Measurements from ENCODE around the gene POLR3E. TPM values are rescaled to one million over a fixed set of nuclear protein-coding genes. Genes with fewer than 3 reads are reported as not detected.

The POLR3E gene
- total RNA-seq, 1 experiment from 2014 or later, result 70.8 TPM

- Mint-ChIP-seq H3K27ac (ENCODE audit: unreplicated experiment) (no peak overlapping the region), H3K27me3 (ENCODE audit: insufficient read depth, unreplicated experiment) (no peaks in the 10 kb centered on the region), H3K4me1 (ENCODE audit: low read depth, unreplicated experiment) (no peaks in the 10 kb centered on the region), H3K4me3 (ENCODE audit: unreplicated experiment) (no peak overlapping the region), H3K9me3 (ENCODE audit: unreplicated experiment) (no peaks in the 10 kb centered on the region), H3K36me3 (ENCODE audit: insufficient read depth, unreplicated experiment) (peaks cover 41% of the 10 kb centered on the region)
- H3K9me3 ChIP-seq, result no peaks in the 10 kb centered on the region
- no TSS peak for BruUV-seq (replicated peaks)
- H3K27me3 ChIP-seq (replicated peaks; ENCODE audit: control insufficient read depth, insufficient read depth, low read length), result no peaks in the 10 kb centered on the region
- peaks cover 5% of the 10 kb centered on the region for H3K36me3 ChIP-seq (ENCODE audit: control insufficient read depth, insufficient read depth, low read length)
- TF ChIP-seq CTCF (IDR thresholded peaks at IDR 0.05; ENCODE audit: insufficient read depth in 1 of 2, low read depth in 1 of 2, low read length in 1 of 2, severe bottlenecking in 1 of 2, unreplicated experiment in 1 of 2), result no peak
- peak in 1 of 2 experiments; percentile 8 for DNase-seq
- POLR2A ChIA-PET, result no interaction called here
- no peaks in the 10 kb centered on the region for H3K4me1 ChIP-seq
- CTCF ChIA-PET, result no interaction called here
- intact Hi-C loops (cut with micrococcal nuclease; ENCODE audit: unreplicated experiment), result no loop called here
- H3K4me3 ChIP-seq (ENCODE audit: low read depth, low read length), result no peak overlapping the region
Observed at GRCh38 chr16:22252317-22252716, 44.9 kb upstream of the POLR3E start.

GRCh38 chr16:22253272-22253671, 43.9 kb upstream of the POLR3E start:
- CTCF ChIA-PET, result no interaction called here
- POLR2A ChIA-PET, result no interaction called here
- H3K4me3 Mint-ChIP-seq (ENCODE audit: unreplicated experiment), result no peak overlapping the region
- Histone ChIP-seq H3K4me1 (no peaks in the 10 kb centered on the region), H3K9me3 (no peaks in the 10 kb centered on the region), H3K4me3 (ENCODE audit: low read depth, low read length) (no peak overlapping the region), H3K36me3 (ENCODE audit: control insufficient read depth, insufficient read depth, low read length) (peaks cover 5% of the 10 kb centered on the region), H3K27me3 (replicated peaks; ENCODE audit: control insufficient read depth, insufficient read depth, low read length) (no peaks in the 10 kb centered on the region)
- no peaks in the 10 kb centered on the region for H3K9me3 Mint-ChIP-seq (ENCODE audit: unreplicated experiment)
- no peak for TF ChIP-seq CTCF (IDR thresholded peaks at IDR 0.05; ENCODE audit: insufficient read depth in 1 of 2, low read depth in 1 of 2, low read length in 1 of 2, severe bottlenecking in 1 of 2, unreplicated experiment in 1 of 2)
- DNase-seq, result no peak
- intact Hi-C loops (cut with micrococcal nuclease; ENCODE audit: unreplicated experiment), result no loop called here
- H3K36me3 Mint-ChIP-seq (ENCODE audit: insufficient read depth, unreplicated experiment), result peaks cover 48% of the 10 kb centered on the region
- no peaks in the 10 kb centered on the region for H3K4me1 Mint-ChIP-seq (ENCODE audit: low read depth, unreplicated experiment)
- BruUV-seq (replicated peaks), result no TSS peak
- H3K27ac Mint-ChIP-seq (ENCODE audit: unreplicated experiment), result no peak overlapping the region
- no peaks in the 10 kb centered on the region for H3K27me3 Mint-ChIP-seq (ENCODE audit: insufficient read depth, unreplicated experiment)

- Histone ChIP-seq H3K4me1 (no peaks in the 10 kb centered on the region), H3K9me3 (no peaks in the 10 kb centered on the region), H3K4me3 (ENCODE audit: low read depth, low read length) (no peak overlapping the region), H3K27me3 (replicated peaks; ENCODE audit: control insufficient read depth, insufficient read depth, low read length) (no peaks in the 10 kb centered on the region), H3K36me3 (ENCODE audit: control insufficient read depth, insufficient read depth, low read length) (peaks cover 6% of the 10 kb centered on the region)
- no peak for DNase-seq
- H3K27me3 Mint-ChIP-seq (ENCODE audit: insufficient read depth, unreplicated experiment), result no peaks in the 10 kb centered on the region
- no peak overlapping the region for H3K4me3 Mint-ChIP-seq (ENCODE audit: unreplicated experiment)
- ChIA-PET POLR2A (no interaction called here), CTCF (no interaction called here)
- H3K4me1 Mint-ChIP-seq (ENCODE audit: low read depth, unreplicated experiment), result no peaks in the 10 kb centered on the region
- H3K9me3 Mint-ChIP-seq (ENCODE audit: unreplicated experiment), result no peaks in the 10 kb centered on the region
- peaks cover 63% of the 10 kb centered on the region for H3K36me3 Mint-ChIP-seq (ENCODE audit: insufficient read depth, unreplicated experiment)
- TF ChIP-seq CTCF (IDR thresholded peaks at IDR 0.05; ENCODE audit: insufficient read depth in 1 of 2, low read depth in 1 of 2, low read length in 1 of 2, severe bottlenecking in 1 of 2, unreplicated experiment in 1 of 2), result no peak
- intact Hi-C loops (cut with micrococcal nuclease; ENCODE audit: unreplicated experiment), result no loop called here
- no peak overlapping the region for H3K27ac Mint-ChIP-seq (ENCODE audit: unreplicated experiment)
- BruUV-seq (replicated peaks), result no TSS peak
Observed at GRCh38 chr16:22255335-22255734, 41.9 kb upstream of the POLR3E start.
